Heart right ventricle (tissue), 16 donors: ENCODE data around the gene MTHFD1L. TPM values are rescaled to one million over a fixed set of nuclear protein-coding genes. Genes with fewer than 3 reads are reported as not detected.

ENCODE experiments used
- ATAC-seq, 8 donors: fragments of 200-7000 bp; cut with Tn5 transposase; one replicate each; pipeline ENCODE4 v1.9.1; 2020; ENCODE audit warnings: mild to moderate bottlenecking in 8 of 8, moderate library complexity in 8 of 8, moderate number of reproducible peaks in 1 of 8
- DNase-seq, 2 donors: peaks; one replicate each; pipeline ENCODE4 v3.0.0-alpha.2; 2020
- H3K27ac ChIP-seq, 10 donors: fragments of 200-600 bp; sonication (generic) in 2 of 10; one replicate each; pipeline versions ENCODE4 v1.5.0 to v1.8.0; 2020 to 2022; ENCODE audit warnings: mild to moderate bottlenecking in 3 of 10
- H3K27me3 ChIP-seq, 7 donors: fragments of 200-600 bp; one replicate each; pipeline ENCODE4 v1.8.0; 2021 to 2022; ENCODE audit warnings: mild to moderate bottlenecking in 2 of 7
- H3K36me3 ChIP-seq, 9 donors: fragments of 200-600 bp; sonication (generic) in 1 of 9; one replicate each; pipeline versions ENCODE4 v1.5.0 to v1.8.0; 2020 to 2022; ENCODE audit warnings: mild to moderate bottlenecking in 2 of 9
- H3K4me1 ChIP-seq, 9 donors: fragments of 200-600 bp; sonication (generic) in 1 of 9; one replicate each; pipeline versions ENCODE4 v1.5.0 to v1.8.0; 2020 to 2022; ENCODE audit warnings: mild to moderate bottlenecking in 4 of 9
- H3K4me3 ChIP-seq, 10 donors: fragments of 200-600 bp; sonication (generic) in 2 of 10; one replicate each; pipeline versions ENCODE4 v1.5.0 to v1.8.0; 2020 to 2022; ENCODE audit warnings: mild to moderate bottlenecking in 7 of 10, moderate library complexity in 2 of 10
- H3K9me3 ChIP-seq, 11 donors: fragments of 200-600 bp in 10 of 11; sonication (generic) in 2 of 11; one replicate each; pipeline versions ENCODE4 v1.5.0 to v1.8.0; 2013 to 2022; ENCODE audit warnings: mild to moderate bottlenecking in 2 of 11, control low read depth in 1 of 11, moderate library complexity in 1 of 11
- CTCF ChIP-seq, 9 donors: fragments of 200-600 bp; sonication (generic) in 2 of 9; IDR thresholded peaks; one replicate each; pipeline versions ENCODE4 v1.5.0 to v1.8.0; 2021 to 2022; ENCODE audit warnings: antibody characterized with exemption in 9 of 9, mild to moderate bottlenecking in 5 of 9, moderate library complexity in 1 of 9
- WGBS, 2 donors: extraction: QIAGEN DNeasy Blood & Tissue Kit; methylation state at CpG; one replicate each; pipeline ENCODE4 v1.1.7; 2013; ENCODE audit warnings: inconsistent platforms in 1 of 2; 5-methylcytosine and 5-hydroxymethylcytosine counted together
- intact Hi-C, 10 donors: fragments of 100-400 bp; cut with DNase I; formaldehyde crosslinking; loops; one replicate each; pipeline versions ENCODE4 v1.11.1 to v1.14.2; 2022
- polyA plus RNA-seq, 2 donors: library from polyadenylated mRNA; stranded (reverse); fragments of 200-250 nt; gene quantifications; one replicate each; pipeline ENCODE4 v1.2.3, GENCODE V29; 2013
- total RNA-seq, 10 donors: library from RNA; stranded (reverse); fragmentation: NEBNext Ultra II Directional in 3 of 10; extraction: Animal tissue kit (Norgen Biotek cat#: 25700) in 3 of 10; gene quantifications; one replicate each; pipeline versions ENCODE4 v1.2.1 to v1.2.4, GENCODE V29; 2021 to 2023
- donor health status: Arrhythmogenic right ventricular cardiomyopathy.
- donor health status: ischemic (EF 13 %, LVEDD 7.1; RV severe dilation, severe dysfunction).
- donor health status: healthy with polysubstance abuse.
- donor health status: DM: no; HTN: yes; CAD: no.
- donor health status: DM: no; HTN: no; CAD: no.
- donor health status: ischemic (EF 25% LVEDD 6.9; RV normal size, moderate dysfunction).
- donor health status: ischemic (EF 25% LVEDD 5.7; RV mildly dilated, moderate dysfunction).
- donor health status: healthy.
- donor health status: DM: yes; HTN: yes; CAD: no.
- donor health status: Ischemic cardiomyopathy.
- donor health status: ischemic (EF 35%, LVEDD 5.7; RV mildly dilated, moderate dysfunction).
- donor health status: nonischemic (EF 11% LVEDD 7.7; RV severe dilation, severe dysfunction).
- donor health status: DM: yes; HTN: yes; CAD: no.
- donor health status: PGD.
- donor health status: ischemic (EF 29% LVEDD 5.4; RV normal size, mild dysfunction).
- donor health status: nonischemic (EF 23%, LVEDD 6.1; RV moderate dilation, normal function).

Gene MTHFD1L
- total and polyA plus RNA-seq, 12 donors, result 1.2 to 10.8 (median 3.8) TPM

DNA sequence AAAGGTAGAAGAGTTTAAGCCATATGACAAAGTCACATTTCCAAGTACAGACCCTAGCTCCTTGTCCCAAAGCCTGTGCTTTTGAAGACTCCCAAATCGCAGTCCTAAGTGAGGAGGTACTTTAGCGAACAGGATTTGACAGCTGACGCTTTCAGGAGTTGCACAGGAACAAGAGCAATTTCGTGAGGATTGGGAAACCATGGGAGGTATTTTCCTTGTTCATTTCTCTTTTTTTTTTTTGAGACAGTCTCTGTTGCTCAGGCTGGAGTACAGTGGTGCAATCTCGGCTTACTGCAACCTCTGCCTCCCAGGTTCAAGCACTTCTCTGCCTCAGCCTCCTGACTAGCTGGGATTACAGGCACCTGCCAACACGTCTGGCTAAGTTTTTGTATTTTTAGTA is 150.6 kb downstream of the MTHFD1L start:
- H3K9me3 ChIP-seq, result no peaks in the 10 kb centered on the region
- DNase-seq (no peak), ATAC-seq (no peak)
- intact Hi-C loops, result loop anchor here in 7 of 10 donors (5.0 to 10.0 kb wide), 4 partner anchors 119 to 459 kb away; no protein-coding TSS in a partner anchor
- TF ChIP-seq CTCF (IDR thresholded peaks at IDR 0.05), result no peak
- H3K27ac ChIP-seq, result no peak overlapping the region
- H3K27me3 ChIP-seq, result no peaks in the 10 kb centered on the region
- WGBS, 2 donors, result 91 to 94% methylated on average over 6 of the region's 6 CpGs
- no peak overlapping the region for H3K4me3 ChIP-seq
- peaks cover 0 to 9% (median 1%) of the 10 kb centered on the region in 9 donors for H3K4me1 ChIP-seq
- H3K36me3 ChIP-seq, result peaks cover 0 to 21% (median 0%) of the 10 kb centered on the region in 9 donors

DNA sequence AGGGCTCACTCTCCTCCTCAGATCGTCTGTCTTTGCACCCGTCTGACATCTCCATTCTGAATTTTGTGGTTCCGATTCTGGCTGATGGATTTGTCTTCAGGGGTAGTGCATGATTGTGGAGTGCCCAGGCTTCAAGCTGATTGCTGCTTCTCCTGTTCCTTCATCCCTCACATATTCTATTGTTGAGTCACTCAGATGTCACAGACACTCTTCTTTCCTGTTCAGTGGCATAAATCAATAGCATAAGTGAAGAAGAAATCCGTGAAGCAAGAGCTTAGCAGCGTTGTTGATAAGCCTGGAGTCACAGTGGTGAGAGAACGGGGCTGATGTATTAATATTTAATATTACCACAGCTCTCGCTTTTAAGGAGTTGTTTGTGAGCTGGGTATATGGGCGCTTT is 152.5 kb downstream of the MTHFD1L start:
- H3K4me3 ChIP-seq, result no peak overlapping the region
- H3K4me1 ChIP-seq, result peaks cover 0 to 22% (median 14%) of the 10 kb centered on the region in 9 donors
- no peaks in the 10 kb centered on the region for H3K9me3 ChIP-seq
- H3K36me3 ChIP-seq, result peaks cover 0 to 21% (median 0%) of the 10 kb centered on the region in 9 donors
- no peak for TF ChIP-seq CTCF (IDR thresholded peaks at IDR 0.05)
- DNase-seq (no peak), ATAC-seq (no peak)
- no peak overlapping the region for H3K27ac ChIP-seq
- H3K27me3 ChIP-seq, result no peaks in the 10 kb centered on the region
- WGBS, 2 donors, result 83 to 85% methylated on average over 8 of the region's 8 CpGs
- intact Hi-C loops, result loop anchor here in 7 of 10 donors (5.0 to 10.0 kb wide), 4 partner anchors 121 to 457 kb away; no protein-coding TSS in a partner anchor

DNA sequence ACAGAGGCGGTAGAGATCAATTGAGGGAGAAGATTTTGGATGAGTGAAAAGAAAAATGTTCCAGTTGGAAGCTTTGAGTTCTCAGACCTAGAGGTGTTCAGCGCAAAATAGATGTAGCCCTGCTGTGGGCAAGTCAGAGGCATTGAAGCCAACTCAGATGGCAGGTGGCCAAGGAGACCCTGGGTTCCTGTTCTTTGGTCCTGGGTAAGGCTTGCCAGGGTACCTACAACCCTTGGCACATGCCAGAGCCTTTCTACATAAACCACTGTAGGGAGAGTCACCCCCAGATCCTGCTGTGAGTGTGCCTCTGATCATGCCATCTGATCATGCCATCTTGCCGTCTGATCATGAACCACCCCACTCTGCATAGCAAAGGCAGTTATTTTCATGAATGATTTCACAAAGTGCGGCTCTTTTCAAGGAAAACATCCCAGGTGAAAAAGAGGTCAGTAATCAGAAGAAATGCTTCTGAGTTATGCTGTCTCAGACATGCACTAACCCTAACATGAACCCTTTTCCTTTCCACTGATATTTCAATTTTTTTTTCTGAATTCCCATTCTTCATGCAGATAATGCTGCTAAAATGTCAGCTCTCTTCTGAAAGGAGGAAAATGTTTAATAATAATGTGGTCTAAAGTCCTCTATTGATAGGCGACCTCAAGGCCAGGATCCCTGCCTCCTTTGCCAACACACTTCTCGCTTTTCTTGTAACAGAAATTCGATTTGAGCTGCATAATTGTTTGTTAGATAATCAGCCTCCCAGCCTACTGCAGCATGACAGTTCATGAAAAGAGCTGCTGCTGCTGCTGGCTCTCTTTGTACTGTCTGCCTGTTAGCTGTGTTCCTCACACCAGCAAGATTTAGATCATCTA is 153.6 kb downstream of the MTHFD1L start:
- Histone ChIP-seq H3K27ac (no peak overlapping the region), H3K9me3 (no peaks in the 10 kb centered on the region), H3K36me3 (peaks cover 0 to 21% (median 0%) of the 10 kb centered on the region in 9 donors), H3K4me1 (peaks cover 0 to 21% (median 12%) of the 10 kb centered on the region in 9 donors), H3K4me3 (no peak overlapping the region), H3K27me3 (no peaks in the 10 kb centered on the region)
- ATAC-seq (no peak), DNase-seq (no peak)
- TF ChIP-seq CTCF (IDR thresholded peaks at IDR 0.05), result no peak
- intact Hi-C loops, result loop anchor here in 7 of 10 donors (5.0 to 10.0 kb wide), 4 partner anchors 122 to 456 kb away; no protein-coding TSS in a partner anchor
- WGBS, 2 donors, result 72 to 77% methylated on average over 7 of the region's 7 CpGs

GRCh38 chr6:151021896-151022295 is 156.4 kb downstream of the MTHFD1L start:
- Histone ChIP-seq H3K36me3 (peaks cover 0 to 15% (median 0%) of the 10 kb centered on the region in 9 donors), H3K4me1 (peaks cover 0 to 15% (median 8%) of the 10 kb centered on the region in 9 donors), H3K27ac (peak overlapping the region in 2 of 10 donors; percentile 10 to 34), H3K27me3 (no peaks in the 10 kb centered on the region), H3K4me3 (no peak overlapping the region), H3K9me3 (no peaks in the 10 kb centered on the region)
- WGBS, 2 donors, result 47% methylated on average over 4 of the region's 4 CpGs
- intact Hi-C loops, result no loop called here
- TF ChIP-seq CTCF (IDR thresholded peaks at IDR 0.05), result no peak
- DNase-seq (no peak), ATAC-seq (peak in 6 of 8 donors; percentile 32 to 52 (median 44))
